Activated CD4-positive, alpha-beta memory T cell treated with anti-CD3 and anti-CD28 coated beads for 36 hours (primary cell): ENCODE data around the gene NEDD9. TPM values are rescaled to one million over a fixed set of nuclear protein-coding genes. Genes with fewer than 3 reads are reported as not detected.

Experiments used
- CTCF ChIA-PET: fragments of 350-600 bp; sonication (Branson Sonifier 250); formaldehyde crosslinking; loops from one replicate; lab custom pipeline; 2021; ENCODE audit warnings: antibody characterized with exemption, inconsistent platforms; lab: Charles Lee
- POLR2A ChIA-PET: fragments of 350-600 bp; sonication (Branson Sonifier 250); formaldehyde crosslinking; loops from one replicate; lab custom pipeline; 2021; ENCODE audit warnings: antibody characterized with exemption; lab: Charles Lee
- DNase-seq: peaks from one replicate; pipeline ENCODE4 v3.0.0-alpha.2; 2020
- H3K27ac Mint-ChIP-seq: one replicate; pipeline ENCODE4 v1.8.0; 2021; ENCODE audit warnings: mixed read lengths
- H3K27me3 Mint-ChIP-seq: one replicate; pipeline ENCODE4 v1.8.0; 2021; ENCODE audit warnings: mixed read lengths
- H3K36me3 Mint-ChIP-seq: one replicate; pipeline ENCODE4 v1.8.0; 2021; ENCODE audit warnings: mixed read lengths
- H3K4me1 Mint-ChIP-seq: one replicate; pipeline ENCODE4 v1.8.0; 2021; ENCODE audit warnings: low read depth, mixed read lengths
- H3K4me3 Mint-ChIP-seq: one replicate; pipeline ENCODE4 v1.8.0; 2021; ENCODE audit warnings: mild to moderate bottlenecking, mixed read lengths
- H3K9me3 Mint-ChIP-seq: one replicate; pipeline ENCODE4 v1.8.0; 2021; ENCODE audit warnings: mixed read lengths
- intact Hi-C: fragments of 100-400 bp; cut with micrococcal nuclease; formaldehyde crosslinking; loops from one replicate; pipeline ENCODE4 v1.15.1; 2023
- total RNA-seq, 2 experiments: library from RNA; stranded (reverse); gene quantifications; one replicate each; pipeline ENCODE4 v1.2.3, GENCODE V29; 2021

Gene NEDD9
- total RNA-seq, 2 experiments from 2014 or later, result 26.6 to 31.5 TPM

- H3K27me3 Mint-ChIP-seq, result no peaks in the 10 kb centered on the region
- intact Hi-C loops, result no loop called here
- peak overlapping the region; percentile 44 for H3K27ac Mint-ChIP-seq
- peaks cover 67% of the 10 kb centered on the region for H3K4me1 Mint-ChIP-seq
- no peaks in the 10 kb centered on the region for H3K9me3 Mint-ChIP-seq
- ChIA-PET POLR2A (interaction anchor here (0.8 to 3.9 kb wide), 6 partner anchors 9 to 236 kb away, joined by 3 to 17 read pairs (median 6); partner anchors contain the start of gene NEDD9), CTCF (interaction anchor here (0.6 to 1.8 kb wide), 5 partner anchors 9 to 271 kb away, joined by 3 to 5 read pairs (median 3); partner anchors contain the start of gene NEDD9)
- peaks cover 31% of the 10 kb centered on the region for H3K36me3 Mint-ChIP-seq
- H3K4me3 Mint-ChIP-seq, result no peak overlapping the region
- DNase-seq, result no peak
Observed at GRCh38 chr6:11223286-11223864, 9.1 kb downstream of the NEDD9 start.

GRCh38 chr6:11222385-11223277 is 9.8 kb downstream of the NEDD9 start:
- Mint-ChIP-seq H3K36me3 (peaks cover 30% of the 10 kb centered on the region), H3K4me1 (peaks cover 69% of the 10 kb centered on the region), H3K9me3 (no peaks in the 10 kb centered on the region), H3K4me3 (no peak overlapping the region), H3K27me3 (no peaks in the 10 kb centered on the region), H3K27ac (peak overlapping the region; percentile 26)
- no peak for DNase-seq
- ChIA-PET CTCF (interaction anchor here (1.0 to 1.8 kb wide), 2 partner anchors 9 to 273 kb away, joined by 3 to 4 read pairs; partner anchors contain the start of gene NEDD9), POLR2A (interaction anchor here (0.8 to 3.9 kb wide), 4 partner anchors 10 to 158 kb away, joined by 3 to 17 read pairs (median 6); partner anchors contain the start of gene NEDD9)
- intact Hi-C loops, result no loop called here

GRCh38 chr6:11221623-11222384 is 10.7 kb downstream of the NEDD9 start:
- Mint-ChIP-seq H3K27me3 (no peaks in the 10 kb centered on the region), H3K4me3 (no peak overlapping the region), H3K4me1 (peaks cover 77% of the 10 kb centered on the region), H3K9me3 (no peaks in the 10 kb centered on the region), H3K36me3 (peaks cover 31% of the 10 kb centered on the region), H3K27ac (no peak overlapping the region)
- ChIA-PET CTCF (interaction anchor here (1.0 to 1.8 kb wide), 2 partner anchors 10 to 274 kb away, joined by 3 to 4 read pairs; partner anchors contain the start of gene NEDD9), POLR2A (interaction anchor here (1.1 to 3.9 kb wide), 3 partner anchors 10 to 158 kb away, joined by 4 to 17 read pairs (median 7); partner anchors contain the start of gene NEDD9)
- no peak for DNase-seq
- intact Hi-C loops, result no loop called here

GRCh38 chr6:11219400-11219834 is 13.1 kb downstream of the NEDD9 start:
- H3K4me3 Mint-ChIP-seq, result no peak overlapping the region
- no peaks in the 10 kb centered on the region for H3K27me3 Mint-ChIP-seq
- H3K36me3 Mint-ChIP-seq, result peaks cover 37% of the 10 kb centered on the region
- ChIA-PET CTCF (interaction anchor here (1.3 kb wide), 1 partner anchor 277 kb away, joined by 7 read pairs; no protein-coding TSS in a partner anchor), POLR2A (interaction anchor here (0.9 kb wide), 1 partner anchor 13 kb away, joined by 3 read pairs; the partner anchor contains the start of gene NEDD9)
- no peak for DNase-seq
- no peak overlapping the region for H3K27ac Mint-ChIP-seq
- H3K9me3 Mint-ChIP-seq, result no peaks in the 10 kb centered on the region
- H3K4me1 Mint-ChIP-seq, result peaks cover 59% of the 10 kb centered on the region
- intact Hi-C loops, result no loop called here

DNA sequence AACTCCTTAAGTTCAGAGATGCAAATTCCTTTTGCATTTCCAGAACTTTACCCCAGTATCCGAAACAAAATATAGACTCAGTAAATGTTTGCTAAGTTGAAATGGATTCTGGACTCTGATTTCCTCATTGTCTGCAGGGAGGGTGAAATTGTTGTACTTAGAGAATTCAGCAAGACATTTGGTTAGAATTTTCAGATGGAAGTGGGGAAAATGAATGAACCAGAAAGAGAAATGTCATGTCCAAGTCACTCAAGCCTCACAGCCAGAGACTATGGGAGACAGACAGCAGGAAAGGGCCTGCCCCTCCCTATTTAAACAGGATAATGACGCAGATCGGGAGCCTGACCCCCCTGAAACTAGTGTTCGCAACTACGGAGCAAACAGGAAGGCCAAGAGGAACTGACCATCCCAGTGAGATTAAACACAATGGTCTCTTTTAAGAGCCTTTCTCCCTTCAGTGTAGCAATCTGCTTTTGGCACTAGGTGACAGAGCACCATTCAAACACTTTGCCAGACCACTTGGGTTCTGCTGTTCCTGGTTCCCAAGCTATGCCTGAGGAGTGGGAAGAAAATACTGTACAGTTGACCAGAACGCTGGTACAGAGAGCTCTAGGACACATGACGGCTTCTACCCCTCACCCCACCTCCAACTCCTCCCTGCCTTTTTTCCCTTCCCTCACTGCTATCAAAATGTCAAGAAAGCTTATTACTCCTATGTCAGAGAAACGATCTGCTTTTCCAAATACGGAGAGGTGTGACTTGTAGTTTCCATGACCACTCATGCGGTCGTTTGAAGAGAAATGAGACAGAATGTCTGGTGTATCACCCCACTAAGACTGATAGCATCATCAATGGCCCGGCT is 13.7 kb downstream of the NEDD9 start:
- ChIA-PET CTCF (interaction anchor here (1.3 kb wide), 1 partner anchor 278 kb away, joined by 7 read pairs; no protein-coding TSS in a partner anchor), POLR2A (interaction anchor here (0.9 kb wide), 1 partner anchor 13 kb away, joined by 3 read pairs; the partner anchor contains the start of gene NEDD9)
- no peaks in the 10 kb centered on the region for H3K9me3 Mint-ChIP-seq
- no peak overlapping the region for H3K4me3 Mint-ChIP-seq
- H3K27me3 Mint-ChIP-seq, result no peaks in the 10 kb centered on the region
- DNase-seq, result peak; percentile 55
- peaks cover 53% of the 10 kb centered on the region for H3K4me1 Mint-ChIP-seq
- peaks cover 38% of the 10 kb centered on the region for H3K36me3 Mint-ChIP-seq
- intact Hi-C loops, result no loop called here
- H3K27ac Mint-ChIP-seq, result no peak overlapping the region

- POLR2A ChIA-PET, result interaction anchor here (1.0 kb wide), 1 partner anchor 9 kb away, joined by 3 read pairs; no protein-coding TSS in a partner anchor
- CTCF ChIA-PET, result interaction anchor here (1.5 kb wide), 1 partner anchor 278 kb away, joined by 4 read pairs; no protein-coding TSS in a partner anchor
- Mint-ChIP-seq H3K36me3 (peaks cover 40% of the 10 kb centered on the region), H3K4me1 (peaks cover 51% of the 10 kb centered on the region), H3K4me3 (no peak overlapping the region), H3K27me3 (no peaks in the 10 kb centered on the region), H3K27ac (no peak overlapping the region), H3K9me3 (no peaks in the 10 kb centered on the region)
- no peak for DNase-seq
- intact Hi-C loops, result no loop called here
Observed at GRCh38 chr6:11218102-11218442, 14.4 kb downstream of the NEDD9 start.

- Mint-ChIP-seq H3K9me3 (no peaks in the 10 kb centered on the region), H3K27ac (no peak overlapping the region), H3K36me3 (peaks cover 43% of the 10 kb centered on the region), H3K4me3 (no peak overlapping the region), H3K4me1 (peaks cover 45% of the 10 kb centered on the region), H3K27me3 (no peaks in the 10 kb centered on the region)
- CTCF ChIA-PET, result interaction anchor here (1.5 kb wide), 1 partner anchor 279 kb away, joined by 4 read pairs; no protein-coding TSS in a partner anchor
- DNase-seq, result no peak
- intact Hi-C loops, result no loop called here
- POLR2A ChIA-PET, result interaction anchor here (1.0 kb wide), 1 partner anchor 9 kb away, joined by 3 read pairs; no protein-coding TSS in a partner anchor
Observed at GRCh38 chr6:11217360-11218101, 14.9 kb downstream of the NEDD9 start.

DNA sequence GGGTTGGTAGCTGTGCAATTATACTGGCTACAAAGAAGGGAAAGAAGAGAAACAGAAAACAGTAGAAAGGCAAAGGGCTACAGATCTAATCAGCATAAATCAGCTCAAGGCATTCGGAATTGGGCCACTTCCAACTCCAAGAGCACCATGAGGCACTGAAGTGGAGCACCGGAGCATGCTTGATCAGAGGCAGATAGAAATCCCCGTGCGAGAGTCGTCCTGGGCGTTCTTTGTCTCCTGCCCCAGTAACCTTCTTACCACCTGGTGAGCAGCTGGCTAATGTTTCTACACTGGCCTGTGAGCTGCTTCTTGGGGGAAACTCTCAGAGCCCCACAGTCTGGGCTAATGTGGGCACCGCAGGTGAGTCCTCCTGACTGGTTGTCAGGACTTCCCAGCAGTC is 16.7 kb downstream of the NEDD9 start:
- POLR2A ChIA-PET, result interaction anchor here (1.0 kb wide), 1 partner anchor 159 kb away, joined by 3 read pairs; no protein-coding TSS in a partner anchor
- CTCF ChIA-PET, result interaction anchor here (0.7 kb wide), 1 partner anchor 280 kb away, joined by 3 read pairs; no protein-coding TSS in a partner anchor

GRCh38 chr6:11214901-11215300 is 17.6 kb downstream of the NEDD9 start:
- ChIA-PET CTCF (interaction anchor here (0.7 kb wide), 1 partner anchor 281 kb away, joined by 3 read pairs; no protein-coding TSS in a partner anchor), POLR2A (no interaction called here)
- H3K36me3 Mint-ChIP-seq, result peaks cover 48% of the 10 kb centered on the region
- H3K9me3 Mint-ChIP-seq, result no peaks in the 10 kb centered on the region
- no peak for DNase-seq
- intact Hi-C loops, result no loop called here
- H3K27me3 Mint-ChIP-seq, result no peaks in the 10 kb centered on the region
- H3K4me3 Mint-ChIP-seq, result no peak overlapping the region
- no peak overlapping the region for H3K27ac Mint-ChIP-seq
- H3K4me1 Mint-ChIP-seq, result peaks cover 43% of the 10 kb centered on the region

More for the DNA sequence above, 16.7 kb downstream of the NEDD9 start:
- H3K4me1 Mint-ChIP-seq, result peaks cover 44% of the 10 kb centered on the region
- no peak for DNase-seq
- no peak overlapping the region for H3K27ac Mint-ChIP-seq
- H3K27me3 Mint-ChIP-seq, result no peaks in the 10 kb centered on the region
- intact Hi-C loops, result no loop called here
- H3K4me3 Mint-ChIP-seq, result no peak overlapping the region
- no peaks in the 10 kb centered on the region for H3K9me3 Mint-ChIP-seq
- H3K36me3 Mint-ChIP-seq, result peaks cover 55% of the 10 kb centered on the region
